Upper lobe of left lung (tissue), 6 donors: ENCODE measurements around the gene KLK4. TPM values are rescaled to one million over a fixed set of nuclear protein-coding genes. Genes with fewer than 3 reads are reported as not detected.

Experiments used
- ATAC-seq, 2 donors: fragments of 200-7000 bp; cut with Tn5 transposase; one replicate each; pipeline ENCODE4 v1.9.1; 2022; ENCODE audit warnings: mild to moderate bottlenecking in 2 of 2, moderate library complexity in 2 of 2; ENCODE audit not compliant: low FRiP score in 2 of 2
- DNase-seq, 2 donors: peaks; one replicate each; pipeline ENCODE4 v3.0.0-alpha.2; 2019 to 2020
- H3K27ac ChIP-seq, 4 donors: fragments of 200-600 bp; sonication (generic); one replicate each; pipeline ENCODE4 v1.5.1; 2016 to 2019
- H3K27me3 ChIP-seq, 4 donors: fragments of 200-600 bp; sonication (generic); one replicate each; pipeline ENCODE4 v1.5.1; 2017 to 2019
- H3K36me3 ChIP-seq, 4 donors: fragments of 200-600 bp; sonication (generic); one replicate each; pipeline ENCODE4 v1.5.1; 2016 to 2019
- H3K4me1 ChIP-seq, 4 donors: fragments of 200-600 bp; sonication (generic); one replicate each; pipeline ENCODE4 v1.5.1; 2018 to 2019
- H3K4me3 ChIP-seq, 4 donors: fragments of 200-600 bp; sonication (generic); one replicate each; pipeline ENCODE4 v1.5.1; 2017 to 2019; ENCODE audit warnings: mild to moderate bottlenecking in 2 of 4, moderate library complexity in 1 of 4
- H3K9me3 ChIP-seq, 4 donors: fragments of 200-600 bp; sonication (generic); one replicate each; pipeline ENCODE4 v1.5.1; 2018 to 2019
- CTCF ChIP-seq, 6 experiments: fragments of 450-650 bp in 4 of 6; fragments of 200-600 bp in 2 of 6; sonication (generic) in 2 of 6; IDR thresholded peaks; one replicate each; pipeline ENCODE4 v1.5.1; 2016 to 2019; ENCODE audit warnings: antibody characterized with exemption in 6 of 6
- EP300 ChIP-seq, 4 donors: sonication (generic); formaldehyde crosslinking; IDR thresholded peaks; one replicate each; pipeline ENCODE4 v1.5.1; 2017; ENCODE audit warnings: antibody characterized with exemption in 4 of 4, control low read depth in 2 of 4
- POLR2A ChIP-seq, 4 donors: fragments of 450-650 bp; IDR thresholded peaks; one replicate each; pipeline ENCODE4 v1.5.1; 2016 to 2017; ENCODE audit warnings: antibody characterized with exemption in 4 of 4, mild to moderate bottlenecking in 2 of 4
- POLR2AphosphoS5 ChIP-seq, 2 donors: sonication (generic); formaldehyde crosslinking; IDR thresholded peaks; one replicate each; pipeline ENCODE4 v1.5.1; 2017; ENCODE audit warnings: antibody characterized with exemption in 2 of 2
- WGBS, 2 donors: methylation state at CpG; one replicate each; pipeline ENCODE4 v1.1.5; 2017 to 2018; 5-methylcytosine and 5-hydroxymethylcytosine counted together
- total RNA-seq, 6 donors: library from RNA; depleted of rRNA in 4 of 6; stranded (reverse); fragments of >200 nt in 4 of 6; gene quantifications; one replicate each; pipeline versions ENCODE4 v1.1.0 to v1.2.1, GENCODE V29; 2016 to 2021
- donor health status: DM: no; HTN: no; CAD: no; lungs with moderate emphysema.
- donor health status: DM: no; HTN: yes; CAD: no; lungs with severe emphysema.

The KLK4 gene
- total RNA-seq, 6 donors from 2014 or later, result not detected

- TF ChIP-seq EP300 (IDR thresholded peaks at IDR 0.05), result no peak
- no peak for TF ChIP-seq POLR2AphosphoS5 (IDR thresholded peaks at IDR 0.05)
- TF ChIP-seq CTCF (IDR thresholded peaks at IDR 0.05), result no peak
- TF ChIP-seq POLR2A (IDR thresholded peaks at IDR 0.05), result no peak
- no peak overlapping the region for H3K27ac ChIP-seq
- no peaks in the 10 kb centered on the region for H3K9me3 ChIP-seq
- no peak overlapping the region for H3K4me3 ChIP-seq
- DNase-seq, result no peak
- H3K36me3 ChIP-seq, result no peaks in the 10 kb centered on the region
- 70 to 74% methylated on average over 8 of the region's 8 CpGs for WGBS, 2 donors
- H3K27me3 ChIP-seq, result no peaks in the 10 kb centered on the region
- no peak for ATAC-seq
- no peaks in the 10 kb centered on the region for H3K4me1 ChIP-seq
Measured at GRCh38 chr19:50933640-50934039, 22.4 kb upstream of the KLK4 start.

- no peak overlapping the region for H3K27ac ChIP-seq
- H3K27me3 ChIP-seq, result no peaks in the 10 kb centered on the region
- no peak for TF ChIP-seq CTCF (IDR thresholded peaks at IDR 0.05)
- no peak for TF ChIP-seq EP300 (IDR thresholded peaks at IDR 0.05)
- no peak for TF ChIP-seq POLR2A (IDR thresholded peaks at IDR 0.05)
- no peak for TF ChIP-seq POLR2AphosphoS5 (IDR thresholded peaks at IDR 0.05)
- WGBS, 2 donors, result 53 to 73% methylated on average over 4 of the region's 4 CpGs
- no peaks in the 10 kb centered on the region for H3K4me1 ChIP-seq
- no peaks in the 10 kb centered on the region for H3K9me3 ChIP-seq
- ATAC-seq, result no peak
- no peak for DNase-seq
- H3K36me3 ChIP-seq, result no peaks in the 10 kb centered on the region
- no peak overlapping the region for H3K4me3 ChIP-seq
Measured at GRCh38 chr19:50932690-50933083, 21.5 kb upstream of the KLK4 start.

GRCh38 chr19:50932018-50932689 lies 21.0 kb upstream of the KLK4 start:
- no peaks in the 10 kb centered on the region for H3K9me3 ChIP-seq
- no peaks in the 10 kb centered on the region for H3K36me3 ChIP-seq
- ATAC-seq, result peak in 1 of 2 donors; percentile 65
- no peaks in the 10 kb centered on the region for H3K4me1 ChIP-seq
- no peak overlapping the region for H3K4me3 ChIP-seq
- no peaks in the 10 kb centered on the region for H3K27me3 ChIP-seq
- WGBS, 2 donors, result 78 to 79% methylated on average over 11 of the region's 11 CpGs
- no peak for TF ChIP-seq EP300 (IDR thresholded peaks at IDR 0.05)
- DNase-seq, result no peak
- H3K27ac ChIP-seq, result no peak overlapping the region

- no peaks in the 10 kb centered on the region for H3K27me3 ChIP-seq
- no peaks in the 10 kb centered on the region for H3K36me3 ChIP-seq
- H3K9me3 ChIP-seq, result no peaks in the 10 kb centered on the region
- no peak overlapping the region for H3K4me3 ChIP-seq
- no peak for DNase-seq
- H3K4me1 ChIP-seq, result no peaks in the 10 kb centered on the region
- no peak for ATAC-seq
- TF ChIP-seq CTCF (IDR thresholded peaks at IDR 0.05) (no peak), EP300 (IDR thresholded peaks at IDR 0.05) (no peak), POLR2AphosphoS5 (IDR thresholded peaks at IDR 0.05) (no peak), POLR2A (IDR thresholded peaks at IDR 0.05) (no peak)
- no peak overlapping the region for H3K27ac ChIP-seq
Measured at GRCh38 chr19:50931023-50931422, 19.8 kb upstream of the KLK4 start.

GRCh38 chr19:50928831-50929230 lies 17.6 kb upstream of the KLK4 start:
- Histone ChIP-seq H3K27ac (no peak overlapping the region), H3K36me3 (no peaks in the 10 kb centered on the region), H3K4me1 (no peaks in the 10 kb centered on the region), H3K27me3 (no peaks in the 10 kb centered on the region), H3K9me3 (no peaks in the 10 kb centered on the region), H3K4me3 (no peak overlapping the region)
- no peak for TF ChIP-seq CTCF (IDR thresholded peaks at IDR 0.05)
- no peak for TF ChIP-seq EP300 (IDR thresholded peaks at IDR 0.05)
- no peak for TF ChIP-seq POLR2A (IDR thresholded peaks at IDR 0.05)
- TF ChIP-seq POLR2AphosphoS5 (IDR thresholded peaks at IDR 0.05), result no peak
- no peak for ATAC-seq
- DNase-seq, result no peak
- WGBS, 2 donors, result 65 to 76% methylated on average over 2 to 5 of the region's 5 CpGs
